GM18502 (cell line): ENCODE measurements around the gene XCL2.
"Not testable (repeated sequence)": the region's sequence is repeated elsewhere in the genome, so short reads cannot be mapped to it uniquely, and the experiment has no call there.

Experiments used
- ATAC-seq: cut with Tn5 transposase; IDR thresholded peaks from one replicate; pipeline ENCODE4 v1.9.1; 2021; ENCODE audit warnings: mild to moderate bottlenecking; ENCODE audit not compliant: unreplicated experiment, poor library complexity

XCL2 gene

GRCh38 chr1:168561989-168562388 lies 18.2 kb upstream of the XCL2 start:
- ATAC-seq = no peak

DNA sequence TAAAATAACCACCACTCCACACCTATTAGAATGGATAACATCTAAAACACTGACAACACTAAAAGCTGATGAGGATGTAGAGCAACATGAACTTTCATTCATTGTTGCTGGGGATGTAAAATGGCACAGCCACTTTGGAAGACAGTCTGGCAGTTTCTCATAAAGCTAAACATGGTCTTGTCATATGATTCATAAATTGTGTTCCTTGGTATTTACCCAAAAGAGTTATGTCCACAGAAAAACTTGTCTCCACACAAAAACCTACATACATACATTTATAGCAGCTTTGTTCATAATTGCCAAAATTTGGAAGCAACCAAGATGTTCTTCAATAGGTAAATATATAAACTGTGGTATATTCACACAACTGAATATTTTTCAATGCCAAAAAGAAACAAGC lies 16.6 kb upstream of the XCL2 start:
- no peak for ATAC-seq

DNA sequence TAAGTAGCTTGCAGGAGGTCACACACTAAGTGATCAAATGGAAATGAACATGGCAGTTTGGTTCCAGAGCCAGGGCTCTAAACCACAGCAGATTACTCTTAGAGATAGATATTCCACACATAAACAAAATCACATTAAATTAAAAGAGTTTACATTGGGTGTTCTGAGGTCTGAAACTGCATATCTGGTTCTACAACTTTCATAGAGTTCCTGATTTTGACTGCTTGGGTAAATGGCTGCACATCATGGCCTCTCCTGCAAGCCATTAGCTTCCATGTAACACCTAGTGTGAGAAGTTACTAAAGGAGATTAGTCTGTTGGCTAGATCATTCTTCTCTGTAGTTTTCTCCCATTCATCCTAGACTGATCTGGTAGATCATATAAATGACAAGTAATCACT lies 12.8 kb upstream of the XCL2 start:
- ATAC-seq = no peak

- no peak for ATAC-seq
Observed at GRCh38 chr1:168555508-168556046, 11.8 kb upstream of the XCL2 start.

DNA sequence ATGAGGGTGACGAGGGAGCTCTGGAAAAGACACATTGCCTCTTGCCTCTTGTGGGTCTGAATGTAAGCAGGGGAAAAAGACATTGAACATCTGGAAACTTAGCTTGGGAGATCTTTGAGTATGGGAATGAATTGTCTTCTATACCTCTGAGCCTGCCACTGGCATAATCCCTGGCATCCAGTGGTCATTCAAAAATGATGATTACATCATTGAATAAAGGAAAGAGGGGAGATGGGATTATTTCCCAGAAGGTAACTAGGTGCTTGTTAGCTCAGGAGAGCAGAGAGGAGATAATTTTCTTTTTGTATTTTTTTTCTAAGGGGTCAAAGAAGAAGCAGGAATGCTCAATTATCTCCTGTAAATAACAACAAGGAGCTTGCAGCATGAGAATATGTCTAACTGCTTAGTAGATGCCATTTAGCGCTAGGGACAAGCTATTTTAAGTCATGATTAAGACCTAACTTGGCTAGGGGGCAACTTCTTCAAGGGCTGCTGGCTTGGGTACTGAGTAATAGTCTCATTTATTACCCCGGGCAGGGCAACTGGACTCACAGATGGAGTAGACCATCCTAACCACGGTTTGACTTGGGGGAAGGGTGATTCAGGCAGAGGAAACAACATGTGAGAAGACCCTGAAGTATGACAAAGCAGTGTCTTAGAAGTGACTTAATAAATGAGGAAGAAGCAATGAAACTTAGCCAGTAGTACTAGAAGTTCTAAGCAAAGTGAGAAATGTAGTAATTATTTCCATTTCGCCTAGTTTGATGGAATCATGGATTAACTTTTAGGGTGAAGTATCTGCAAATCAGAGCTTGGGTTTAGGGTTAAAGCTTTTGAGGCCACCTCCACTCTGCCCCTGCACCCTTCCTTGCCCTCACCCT lies 11.0 kb upstream of the XCL2 start:
- no peak for ATAC-seq

DNA sequence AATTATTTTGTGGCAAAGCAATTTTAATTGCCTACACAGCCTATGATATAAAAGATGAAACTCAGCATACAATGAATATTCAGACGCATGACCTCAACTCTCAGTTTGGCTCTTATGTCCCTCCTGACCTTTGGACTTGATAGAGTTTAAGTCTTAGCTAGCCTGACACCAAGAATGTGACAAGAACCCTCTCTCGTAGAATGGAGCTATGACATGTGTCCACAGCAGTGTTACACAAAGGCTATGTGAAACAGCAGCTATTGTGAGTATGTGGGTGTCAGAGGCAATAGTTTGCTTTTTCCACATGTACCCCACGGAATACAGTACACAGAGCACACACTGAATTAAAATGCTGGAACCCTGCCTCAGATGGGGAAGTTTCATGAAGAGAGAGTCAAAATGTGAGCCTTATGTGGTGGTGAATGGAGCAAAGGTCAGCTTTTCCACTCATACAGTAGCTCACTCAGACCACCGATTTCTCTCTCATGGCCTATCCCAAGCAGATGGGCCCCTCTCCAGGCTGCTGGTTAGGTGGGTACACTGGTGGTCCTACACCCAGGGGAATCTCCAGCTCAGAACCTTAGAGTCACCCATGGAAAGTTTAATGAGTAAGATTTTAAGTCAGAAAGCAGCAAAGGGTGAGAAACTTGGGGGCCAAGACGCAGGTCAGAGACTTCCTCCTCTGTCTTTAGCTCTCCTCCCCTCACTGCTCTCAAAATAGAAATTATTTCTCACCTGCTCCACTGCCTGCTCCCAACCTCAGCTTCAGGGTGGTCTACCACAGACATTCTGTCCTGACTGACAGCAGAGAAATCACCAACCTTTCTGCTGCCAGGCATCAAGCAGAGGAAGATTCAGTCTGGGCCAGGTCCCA lies 10.1 kb upstream of the XCL2 start:
- no peak for ATAC-seq

DNA sequence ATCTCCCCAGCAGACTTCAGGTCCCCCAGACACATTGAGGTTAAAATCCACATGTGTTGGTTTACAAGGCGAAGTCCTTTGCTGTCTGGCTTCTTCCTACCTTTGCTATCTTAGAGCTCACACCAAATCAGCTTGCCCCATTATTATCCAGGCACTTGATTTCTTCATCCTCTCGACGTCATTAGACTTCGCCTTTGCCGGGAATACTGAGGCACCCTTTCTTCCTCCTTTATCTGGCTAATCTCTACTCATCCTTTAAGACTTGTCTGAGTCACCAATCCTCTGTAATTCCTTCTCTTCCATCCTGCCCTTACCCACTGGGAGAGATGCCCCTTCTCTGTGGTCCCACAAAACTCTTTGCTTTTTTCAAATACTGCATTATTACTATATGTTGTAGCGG lies 9.2 kb upstream of the XCL2 start:
- no peak for ATAC-seq

- ATAC-seq = no peak
Observed at GRCh38 chr1:168551688-168552087, 7.9 kb upstream of the XCL2 start.

DNA sequence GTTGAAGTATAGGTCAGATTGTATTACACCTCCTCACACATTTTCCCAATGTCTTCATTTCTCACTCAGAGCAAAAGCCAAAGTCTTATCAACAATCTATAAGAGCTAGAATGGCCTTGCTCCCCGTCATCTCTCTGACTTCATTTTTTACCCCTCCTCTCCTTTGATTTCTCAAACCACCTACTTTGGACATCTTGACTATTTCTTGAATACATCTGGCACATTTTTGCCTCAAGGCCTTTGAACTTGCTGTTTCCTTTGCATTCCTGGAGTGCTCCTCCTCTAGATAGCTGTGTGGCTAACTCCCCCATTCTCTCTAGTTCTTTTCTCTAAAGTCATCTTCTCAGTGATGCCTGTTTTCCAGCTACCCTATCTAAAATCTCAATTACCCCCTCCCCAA lies 7.2 kb upstream of the XCL2 start:
- ATAC-seq = no peak

GRCh38 chr1:168546553-168546895 lies 2.7 kb upstream of the XCL2 start:
- not testable (repeated sequence) for ATAC-seq

DNA sequence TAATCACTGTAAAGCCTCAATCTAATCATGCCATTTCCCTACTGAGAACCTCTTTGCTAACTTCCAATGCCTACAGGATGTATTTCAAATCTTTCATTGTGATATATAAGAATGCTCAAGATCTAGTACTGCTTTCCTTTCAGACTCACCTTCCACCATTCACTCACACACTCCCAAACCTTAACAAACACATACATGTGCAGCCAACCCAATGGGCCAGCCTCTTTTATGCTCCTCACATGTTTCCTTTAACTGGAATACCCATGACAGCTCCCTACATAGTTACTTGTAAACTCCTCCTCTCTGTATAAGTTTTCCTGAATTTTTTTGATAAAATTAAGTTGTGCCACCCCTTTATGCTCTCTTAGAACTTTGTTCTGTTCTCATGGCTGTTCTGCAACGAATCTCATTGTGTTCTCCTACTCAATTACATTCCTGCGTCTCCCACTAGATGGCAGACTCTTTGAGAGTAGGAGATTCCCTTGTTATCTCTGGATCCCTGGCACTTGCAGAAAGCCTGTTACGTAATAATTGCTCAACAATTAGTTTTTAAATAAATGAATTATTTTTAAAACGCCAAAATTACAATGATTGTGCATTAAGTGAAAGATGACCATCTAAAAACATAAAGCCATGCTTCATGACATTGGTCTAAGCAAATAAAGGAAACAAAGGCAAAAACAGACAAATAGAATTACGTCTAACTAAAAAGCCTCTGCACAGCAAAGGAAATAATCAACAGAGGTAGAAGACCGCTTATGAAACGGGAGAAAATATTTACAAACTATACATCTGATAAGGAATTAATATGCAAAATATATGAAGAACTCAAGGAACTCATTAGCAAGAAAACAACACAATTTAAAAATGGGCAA lies 2.1 kb upstream of the XCL2 start:
- ATAC-seq = not testable (repeated sequence)

- ATAC-seq = not testable (repeated sequence)
Observed at GRCh38 chr1:168542978-168543377, 819 bp downstream of the XCL2 start.

GRCh38 chr1:168540798-168541197 lies 3.0 kb downstream of the XCL2 start:
- ATAC-seq = not testable (repeated sequence)

GRCh38 chr1:168535536-168535935 lies 8.3 kb downstream of the XCL2 start:
- ATAC-seq = peak; percentile 69

- ATAC-seq = no peak
Observed at GRCh38 chr1:168531615-168532345, 12.0 kb downstream of the XCL2 start.

DNA sequence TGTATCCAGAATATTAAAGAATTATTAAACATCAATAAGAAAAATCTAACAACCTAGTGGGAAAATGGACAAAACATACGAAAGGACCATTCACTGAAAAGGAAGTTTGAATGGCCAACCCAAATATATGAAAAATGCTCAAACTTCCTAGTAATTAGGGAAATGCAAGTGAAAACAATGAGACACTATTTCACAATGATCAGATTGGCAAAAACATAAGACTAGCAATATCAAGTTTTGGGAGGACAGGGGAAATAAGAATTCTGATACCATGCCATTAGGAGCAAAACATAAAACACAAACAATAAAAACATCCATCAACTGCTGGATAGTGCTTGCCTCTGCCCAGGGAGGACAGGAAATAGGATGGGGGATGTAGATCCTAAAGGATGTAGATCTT lies 14.3 kb downstream of the XCL2 start:
- ATAC-seq = no peak

DNA sequence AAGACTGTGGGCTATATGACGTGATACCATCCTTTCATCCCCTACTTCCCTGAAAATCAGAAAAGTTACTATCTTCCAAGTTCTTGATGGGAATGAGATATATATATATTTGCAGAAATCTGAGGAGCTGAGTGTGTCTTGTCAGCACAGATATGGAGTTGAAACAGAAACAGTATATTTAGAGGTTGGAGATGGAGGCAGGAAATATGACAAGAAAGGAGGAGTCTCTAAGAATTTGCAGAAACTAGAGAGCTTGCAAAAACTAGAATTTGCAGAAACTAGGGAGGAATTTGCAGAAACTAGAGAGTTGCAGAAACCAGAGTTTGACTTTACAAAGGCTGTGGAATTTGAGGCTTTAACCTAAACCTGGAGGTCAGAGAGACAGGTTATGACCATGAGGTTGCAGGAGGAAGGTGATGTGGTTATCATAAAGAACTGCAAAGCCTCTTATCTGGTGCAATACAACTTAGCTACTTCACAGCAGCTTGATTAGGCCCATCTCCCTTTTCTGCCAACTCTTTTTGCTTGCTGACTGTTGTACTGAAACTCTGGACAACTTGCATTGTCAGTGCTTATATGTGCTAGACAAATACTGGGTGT lies 22.3 kb downstream of the XCL2 start:
- no peak for ATAC-seq

GRCh38 chr1:168520832-168521231 lies 23.0 kb downstream of the XCL2 start:
- no peak for ATAC-seq

DNA sequence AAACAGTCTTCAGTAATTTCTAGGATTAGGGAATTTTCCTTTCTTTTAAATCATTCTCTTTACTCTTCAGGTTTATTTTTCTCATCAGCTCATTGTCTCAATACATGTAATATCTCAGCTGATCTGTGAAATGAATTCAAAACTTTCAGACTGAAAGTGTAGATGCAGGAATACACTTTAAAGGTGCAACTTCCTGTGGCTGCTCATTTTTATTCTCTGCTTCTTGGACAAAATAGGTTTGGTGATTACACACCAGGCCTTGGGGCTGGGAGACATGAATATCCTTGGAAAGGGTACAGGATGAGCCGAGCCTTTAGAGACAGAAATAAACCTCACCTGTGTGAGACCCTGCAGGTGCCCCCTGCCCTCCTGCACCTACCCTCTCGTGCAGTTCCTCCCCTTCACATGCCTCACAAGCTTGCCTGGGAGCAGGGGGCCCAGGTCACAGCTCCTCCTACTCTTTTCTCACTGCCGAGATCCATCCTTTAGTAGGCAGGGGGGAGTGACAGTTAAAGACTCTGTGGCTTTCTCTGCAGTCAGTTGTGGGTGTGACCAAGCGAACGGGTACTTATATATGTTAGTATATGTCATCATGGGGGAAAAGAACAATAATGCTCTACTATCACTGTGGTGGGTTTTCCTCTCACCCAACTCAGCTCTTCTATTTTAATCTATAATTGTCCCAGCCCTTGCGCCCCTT lies 23.6 kb downstream of the XCL2 start:
- ATAC-seq = no peak
